Liver (tissue), 3 donors: ENCODE data around the gene ZNF331.

Experiments
- FOXA1 ChIP-seq: IDR thresholded peaks from 2 replicates; pipeline ENCODE4 v1.6.1; 2016; ENCODE audit warnings: antibody characterized with exemption
- JUND ChIP-seq, 2 donors: IDR thresholded peaks; 2 replicates each; pipeline ENCODE4 v1.6.1; 2016; ENCODE audit warnings: antibody characterized with exemption in 2 of 2
- SP1 ChIP-seq: IDR thresholded peaks from 2 replicates; pipeline ENCODE4 v1.6.1; 2018; ENCODE audit warnings: antibody characterized with exemption, mild to moderate bottlenecking
- TAF1 ChIP-seq: conservative IDR thresholded peaks from 2 replicates; pipeline ENCODE4 v1.6.1; 2016; ENCODE audit warnings: antibody characterized with exemption, mild to moderate bottlenecking
- TF ChIP-seq, protein P1 (sequence below): fragments of 150-350 bp; IDR thresholded peaks from 2 replicates; pipeline ENCODE4 v1.5.1; 2017; ENCODE audit warnings: improper control_type of control experiment, low read depth, low read length; ENCODE audit not compliant: missing input control
- TF ChIP-seq, protein P2 (sequence below): IDR thresholded peaks from 2 replicates; pipeline ENCODE4 v1.6.1; 2016; ENCODE audit warnings: antibody characterized with exemption, mild to moderate bottlenecking
- donor health status: healthy.
- donor health status: healthy.

DNA sequence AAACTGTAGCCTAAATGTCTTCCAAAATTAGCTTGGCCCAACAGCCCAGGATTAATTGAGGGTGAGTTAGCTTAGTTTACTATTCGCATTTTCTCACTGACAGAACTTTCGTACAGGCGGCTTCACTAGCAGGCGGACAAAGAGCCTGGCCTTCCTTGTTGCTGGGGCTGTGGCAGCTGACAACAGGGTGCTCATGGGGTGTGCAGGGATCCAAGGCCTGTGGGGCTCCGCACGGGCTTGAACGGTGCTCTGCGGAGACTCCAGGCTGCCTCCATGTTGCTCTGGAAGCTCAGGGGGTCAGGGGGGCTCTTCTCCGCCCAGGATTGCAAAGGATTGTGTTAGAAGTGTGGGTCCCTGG lies 57.5 kb downstream of the ZNF331 start:
- TF ChIP-seq, protein P1, sequence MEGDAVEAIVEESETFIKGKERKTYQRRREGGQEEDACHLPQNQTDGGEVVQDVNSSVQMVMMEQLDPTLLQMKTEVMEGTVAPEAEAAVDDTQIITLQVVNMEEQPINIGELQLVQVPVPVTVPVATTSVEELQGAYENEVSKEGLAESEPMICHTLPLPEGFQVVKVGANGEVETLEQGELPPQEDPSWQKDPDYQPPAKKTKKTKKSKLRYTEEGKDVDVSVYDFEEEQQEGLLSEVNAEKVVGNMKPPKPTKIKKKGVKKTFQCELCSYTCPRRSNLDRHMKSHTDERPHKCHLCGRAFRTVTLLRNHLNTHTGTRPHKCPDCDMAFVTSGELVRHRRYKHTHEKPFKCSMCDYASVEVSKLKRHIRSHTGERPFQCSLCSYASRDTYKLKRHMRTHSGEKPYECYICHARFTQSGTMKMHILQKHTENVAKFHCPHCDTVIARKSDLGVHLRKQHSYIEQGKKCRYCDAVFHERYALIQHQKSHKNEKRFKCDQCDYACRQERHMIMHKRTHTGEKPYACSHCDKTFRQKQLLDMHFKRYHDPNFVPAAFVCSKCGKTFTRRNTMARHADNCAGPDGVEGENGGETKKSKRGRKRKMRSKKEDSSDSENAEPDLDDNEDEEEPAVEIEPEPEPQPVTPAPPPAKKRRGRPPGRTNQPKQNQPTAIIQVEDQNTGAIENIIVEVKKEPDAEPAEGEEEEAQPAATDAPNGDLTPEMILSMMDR: no peak
- no peak for TF ChIP-seq TAF1
- TF ChIP-seq, protein P2, sequence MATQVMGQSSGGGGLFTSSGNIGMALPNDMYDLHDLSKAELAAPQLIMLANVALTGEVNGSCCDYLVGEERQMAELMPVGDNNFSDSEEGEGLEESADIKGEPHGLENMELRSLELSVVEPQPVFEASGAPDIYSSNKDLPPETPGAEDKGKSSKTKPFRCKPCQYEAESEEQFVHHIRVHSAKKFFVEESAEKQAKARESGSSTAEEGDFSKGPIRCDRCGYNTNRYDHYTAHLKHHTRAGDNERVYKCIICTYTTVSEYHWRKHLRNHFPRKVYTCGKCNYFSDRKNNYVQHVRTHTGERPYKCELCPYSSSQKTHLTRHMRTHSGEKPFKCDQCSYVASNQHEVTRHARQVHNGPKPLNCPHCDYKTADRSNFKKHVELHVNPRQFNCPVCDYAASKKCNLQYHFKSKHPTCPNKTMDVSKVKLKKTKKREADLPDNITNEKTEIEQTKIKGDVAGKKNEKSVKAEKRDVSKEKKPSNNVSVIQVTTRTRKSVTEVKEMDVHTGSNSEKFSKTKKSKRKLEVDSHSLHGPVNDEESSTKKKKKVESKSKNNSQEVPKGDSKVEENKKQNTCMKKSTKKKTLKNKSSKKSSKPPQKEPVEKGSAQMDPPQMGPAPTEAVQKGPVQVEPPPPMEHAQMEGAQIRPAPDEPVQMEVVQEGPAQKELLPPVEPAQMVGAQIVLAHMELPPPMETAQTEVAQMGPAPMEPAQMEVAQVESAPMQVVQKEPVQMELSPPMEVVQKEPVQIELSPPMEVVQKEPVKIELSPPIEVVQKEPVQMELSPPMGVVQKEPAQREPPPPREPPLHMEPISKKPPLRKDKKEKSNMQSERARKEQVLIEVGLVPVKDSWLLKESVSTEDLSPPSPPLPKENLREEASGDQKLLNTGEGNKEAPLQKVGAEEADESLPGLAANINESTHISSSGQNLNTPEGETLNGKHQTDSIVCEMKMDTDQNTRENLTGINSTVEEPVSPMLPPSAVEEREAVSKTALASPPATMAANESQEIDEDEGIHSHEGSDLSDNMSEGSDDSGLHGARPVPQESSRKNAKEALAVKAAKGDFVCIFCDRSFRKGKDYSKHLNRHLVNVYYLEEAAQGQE: no peak
- TF ChIP-seq FOXA1: no peak
- no peak for TF ChIP-seq JUND (IDR thresholded peaks at IDR 0.05)
- no peak for TF ChIP-seq SP1
